ENCODE data around the gene TBC1D17. TPM values are rescaled to one million over a fixed set of nuclear protein-coding genes. Genes with fewer than 3 reads are reported as not detected.
"Not testable (repeated sequence)": the region's sequence is repeated elsewhere in the genome, so short reads cannot be mapped to it uniquely, and the experiment has no call there.

TBC1D17 gene
- total RNA-seq, 1 donor from 2014 or later: 29.1 TPM

DNA sequence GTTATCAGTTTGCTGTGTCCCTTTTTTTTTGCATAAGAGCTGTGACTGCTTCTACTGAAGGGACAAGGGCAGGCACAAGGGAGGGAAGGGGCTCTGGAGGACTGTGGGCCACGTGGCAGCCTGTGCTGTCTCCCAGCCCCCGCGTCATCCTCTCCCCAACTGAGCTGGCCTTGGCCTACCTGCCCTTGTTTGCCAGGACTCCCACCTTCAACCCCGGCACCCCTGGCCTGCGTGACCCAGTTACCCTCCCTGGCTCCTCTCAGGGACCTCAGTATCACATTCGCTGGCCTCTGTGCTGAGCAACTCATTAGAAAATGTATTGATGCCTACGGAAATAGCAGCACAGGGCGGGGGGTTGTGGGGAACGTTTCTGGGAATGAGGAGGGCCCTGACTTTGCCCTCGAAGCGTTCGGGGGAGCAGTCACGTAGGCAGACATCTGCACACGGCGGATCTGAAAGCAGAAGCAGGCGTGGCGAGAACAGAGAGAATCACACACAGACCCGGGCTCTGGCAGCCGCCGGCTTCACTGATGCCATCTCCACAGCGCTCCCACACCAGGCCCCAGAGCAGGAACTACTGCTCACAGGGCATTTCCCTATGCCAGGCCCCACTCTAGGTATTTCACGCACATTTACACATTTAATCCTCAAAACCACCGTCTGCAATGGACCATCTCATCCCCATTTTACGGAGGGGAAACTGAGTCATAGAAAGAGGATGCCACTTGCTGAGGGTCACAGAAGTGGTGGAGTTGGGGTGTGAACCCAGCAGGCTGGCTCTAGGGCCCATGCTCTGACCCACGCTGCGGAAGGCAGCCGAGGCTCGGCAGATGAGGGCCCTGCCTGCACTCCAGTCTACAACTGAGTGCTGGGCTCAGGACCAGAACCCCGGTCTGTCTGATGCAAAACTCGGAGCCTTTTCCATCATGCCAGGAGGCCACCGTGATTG lies 45.8 kb downstream of the TBC1D17 start:
- peaks cover 87% of the 10 kb centered on the region for H4K20me1 ChIP-seq (ENCODE audit: insufficient read depth, low read length)
- peaks cover 6% of the 10 kb centered on the region for H3K36me3 ChIP-seq (ENCODE audit: insufficient read depth, low read length)
- FAIRE-seq (no peak), DNase-seq (ENCODE audit: low read depth) (no peak)
- H3K36me3 Mint-ChIP-seq (ENCODE audit: low read depth, unreplicated experiment): peaks cover 4% of the 10 kb centered on the region
- H3K9me3 ChIP-seq (ENCODE audit: insufficient read depth, low read depth, low read length): no peaks in the 10 kb centered on the region
- H3K27ac Mint-ChIP-seq (ENCODE audit: unreplicated experiment): no peak overlapping the region
- TF ChIP-seq EZH2 (IDR thresholded peaks at IDR 0.05; ENCODE audit: insufficient read depth, low read length): no peak
- TF ChIP-seq CTCF (IDR thresholded peaks at IDR 0.05; ENCODE audit: insufficient read depth, low read depth, low read length): no peak
- H3K4me1 Mint-ChIP-seq (ENCODE audit: low read depth, unreplicated experiment): peaks cover 19% of the 10 kb centered on the region
- no peak overlapping the region for H3K4me3 ChIP-seq (ENCODE audit: insufficient read depth, low read depth, low read length)
- H3K4me3 Mint-ChIP-seq (ENCODE audit: unreplicated experiment): no peak overlapping the region
- H3K9me3 Mint-ChIP-seq (ENCODE audit: unreplicated experiment): no peaks in the 10 kb centered on the region
- peaks cover 19% of the 10 kb centered on the region for H3K4me1 ChIP-seq (ENCODE audit: insufficient read depth, low read length)
- peaks cover 96% of the 10 kb centered on the region for H3K79me2 ChIP-seq (ENCODE audit: insufficient read depth, low read length)
- H2AFZ ChIP-seq (ENCODE audit: low read depth, low read length): no peak overlapping the region
- no peaks in the 10 kb centered on the region for H3K27me3 Mint-ChIP-seq (ENCODE audit: low read depth, unreplicated experiment)
- no peaks in the 10 kb centered on the region for H3K27me3 ChIP-seq (ENCODE audit: insufficient read depth, low read length)
- no peak overlapping the region for H3K4me2 ChIP-seq (ENCODE audit: low read length)
- H3K27ac ChIP-seq (ENCODE audit: low read depth, low read length): no peak overlapping the region
- H3K9ac ChIP-seq (ENCODE audit: low read length): peak overlapping the region; percentile 7

DNA sequence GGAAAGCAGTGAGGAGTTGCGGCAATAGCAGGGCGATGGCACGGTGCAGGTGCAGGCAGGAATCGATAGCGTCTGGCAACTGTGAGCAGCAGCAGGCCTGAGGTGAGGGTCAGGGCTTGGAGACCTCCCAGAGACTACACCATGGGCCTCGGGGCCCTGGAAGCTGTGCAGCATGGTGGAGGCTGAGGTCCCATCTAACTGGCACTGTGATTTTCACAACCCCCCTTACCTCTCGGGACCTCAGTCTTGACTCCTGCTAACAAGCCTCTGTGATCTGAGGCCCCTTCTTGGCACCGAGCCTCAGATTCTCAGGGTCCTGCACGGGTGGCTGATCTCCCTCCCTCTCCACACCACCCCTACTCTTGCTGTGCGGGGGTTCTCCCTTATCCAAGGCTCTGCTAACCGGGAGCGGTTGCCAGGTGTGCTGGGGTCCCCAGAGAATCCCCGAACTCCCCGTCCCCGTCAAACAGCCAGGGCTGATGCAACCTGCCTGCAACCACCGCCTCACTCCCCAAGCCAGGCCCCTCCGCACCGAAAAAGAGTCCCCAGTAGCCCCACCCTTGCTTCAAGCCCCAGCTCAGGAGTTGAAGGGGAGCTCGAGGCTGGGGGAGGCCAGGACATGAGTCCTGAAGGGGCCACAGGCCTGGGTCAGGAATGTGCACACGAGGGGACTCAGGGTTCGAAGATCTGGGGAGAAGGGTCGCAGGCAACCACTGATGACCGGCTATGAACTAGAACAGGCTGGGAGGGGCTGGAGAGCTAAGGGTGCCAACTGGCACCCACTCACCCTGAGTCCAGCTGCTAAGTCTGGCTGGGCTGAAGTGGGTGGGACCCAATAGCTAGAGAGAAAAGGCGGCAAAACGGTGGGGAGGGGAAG lies 46.7 kb downstream of the TBC1D17 start:
- Mint-ChIP-seq H3K27me3 (ENCODE audit: low read depth, unreplicated experiment) (no peaks in the 10 kb centered on the region), H3K36me3 (ENCODE audit: low read depth, unreplicated experiment) (peaks cover 4% of the 10 kb centered on the region), H3K27ac (ENCODE audit: unreplicated experiment) (peak overlapping the region; percentile 62), H3K4me3 (ENCODE audit: unreplicated experiment) (no peak overlapping the region), H3K9me3 (ENCODE audit: unreplicated experiment) (no peaks in the 10 kb centered on the region), H3K4me1 (ENCODE audit: low read depth, unreplicated experiment) (peaks cover 19% of the 10 kb centered on the region)
- Histone ChIP-seq H3K9me3 (ENCODE audit: insufficient read depth, low read depth, low read length) (no peaks in the 10 kb centered on the region), H3K4me3 (ENCODE audit: insufficient read depth, low read depth, low read length) (no peak overlapping the region), H4K20me1 (ENCODE audit: insufficient read depth, low read length) (peaks cover 80% of the 10 kb centered on the region), H3K9ac (ENCODE audit: low read length) (no peak overlapping the region), H3K79me2 (ENCODE audit: insufficient read depth, low read length) (peaks cover 98% of the 10 kb centered on the region), H3K27me3 (ENCODE audit: insufficient read depth, low read length) (no peaks in the 10 kb centered on the region), H3K27ac (ENCODE audit: low read depth, low read length) (no peak overlapping the region), H3K4me1 (ENCODE audit: insufficient read depth, low read length) (peaks cover 19% of the 10 kb centered on the region), H3K4me2 (ENCODE audit: low read length) (no peak overlapping the region), H2AFZ (ENCODE audit: low read depth, low read length) (no peak overlapping the region), H3K36me3 (ENCODE audit: insufficient read depth, low read length) (peaks cover 6% of the 10 kb centered on the region)
- FAIRE-seq (no peak), DNase-seq (ENCODE audit: low read depth) (no peak)
- TF ChIP-seq EZH2 (IDR thresholded peaks at IDR 0.05; ENCODE audit: insufficient read depth, low read length) (no peak), CTCF (IDR thresholded peaks at IDR 0.05; ENCODE audit: insufficient read depth, low read depth, low read length) (no peak)

- not testable (repeated sequence) for H3K4me3 Mint-ChIP-seq (ENCODE audit: unreplicated experiment); H3K27me3 ChIP-seq (ENCODE audit: insufficient read depth, low read length); H3K36me3 Mint-ChIP-seq (ENCODE audit: low read depth, unreplicated experiment); FAIRE-seq; H3K9me3 Mint-ChIP-seq (ENCODE audit: unreplicated experiment); H3K4me3 ChIP-seq (ENCODE audit: insufficient read depth, low read depth, low read length); H3K27ac Mint-ChIP-seq (ENCODE audit: unreplicated experiment); H3K36me3 ChIP-seq (ENCODE audit: insufficient read depth, low read length); H2AFZ ChIP-seq (ENCODE audit: low read depth, low read length); DNase-seq (ENCODE audit: low read depth); H3K4me2 ChIP-seq (ENCODE audit: low read length); H3K27me3 Mint-ChIP-seq (ENCODE audit: low read depth, unreplicated experiment); H3K9ac ChIP-seq (ENCODE audit: low read length); H3K9me3 ChIP-seq (ENCODE audit: insufficient read depth, low read depth, low read length); H3K27ac ChIP-seq (ENCODE audit: low read depth, low read length)
- Histone ChIP-seq H4K20me1 (ENCODE audit: insufficient read depth, low read length) (peaks cover 74% of the 10 kb centered on the region), H3K79me2 (ENCODE audit: insufficient read depth, low read length) (peaks cover 92% of the 10 kb centered on the region), H3K4me1 (ENCODE audit: insufficient read depth, low read length) (peaks cover 19% of the 10 kb centered on the region)
- peaks cover 19% of the 10 kb centered on the region for H3K4me1 Mint-ChIP-seq (ENCODE audit: low read depth, unreplicated experiment)
Measured at GRCh38 chr19:49924881-49925210, 47.3 kb downstream of the TBC1D17 start.
